Stimulated activated CD8-positive, alpha-beta memory T cell treated with anti-CD3 and anti-CD28 coated beads, Interleukin-15, amount 100 ng/mL, for 4 hours (primary cell): Measurements from ENCODE around the gene GPR149.

Source experiments
- DNase-seq, 2 donors: peaks; one replicate each; pipeline ENCODE4 v3.0.0-alpha.2; 2020; ENCODE audit warnings: low read depth in 2 of 2

The GPR149 gene

GRCh38 chr3:154345422-154346122 is 84.4 kb downstream of the GPR149 start:
- no peak for DNase-seq

DNA sequence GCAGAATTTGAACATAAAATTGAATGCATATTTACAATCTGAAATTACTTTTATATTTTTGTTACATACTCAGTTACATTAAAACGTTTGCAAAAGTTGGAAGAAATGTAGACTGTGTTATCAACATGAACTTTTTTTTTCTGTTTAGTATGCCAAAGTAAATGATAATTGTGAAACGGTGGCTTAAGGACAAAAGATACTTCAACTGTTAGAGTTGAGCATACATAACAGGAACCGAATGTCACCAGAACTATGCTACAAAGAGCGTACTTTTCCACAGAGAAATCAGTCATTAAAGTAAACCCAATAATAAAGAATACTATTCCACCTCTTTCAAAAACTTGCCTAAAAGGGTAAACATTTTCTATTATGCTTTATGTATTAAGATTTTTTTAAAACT is 91.4 kb downstream of the GPR149 start:
- no peak for DNase-seq

DNA sequence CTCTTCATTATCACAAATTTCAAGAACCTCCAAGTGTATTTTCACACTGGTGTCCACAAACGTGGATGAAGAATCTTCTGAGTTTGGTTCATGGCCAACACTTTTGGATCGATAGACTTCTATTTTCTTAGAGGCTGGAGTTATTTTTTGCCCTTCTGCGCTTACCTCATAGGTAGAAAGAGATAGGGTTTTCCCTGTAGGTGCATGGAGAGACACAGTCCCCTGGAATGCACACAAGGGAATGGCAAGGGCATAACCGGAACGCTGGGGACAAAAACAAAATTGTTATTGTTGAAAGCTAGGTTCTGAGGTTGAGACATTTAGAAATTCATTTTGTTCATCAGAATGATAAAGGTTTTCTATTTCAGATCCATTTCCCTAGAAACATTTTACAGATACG is 92.0 kb downstream of the GPR149 start:
- no peak for DNase-seq

- DNase-seq, result no peak
These were observed 95.0 kb downstream of the GPR149 start for GRCh38 chr3:154334973-154335420.

DNA sequence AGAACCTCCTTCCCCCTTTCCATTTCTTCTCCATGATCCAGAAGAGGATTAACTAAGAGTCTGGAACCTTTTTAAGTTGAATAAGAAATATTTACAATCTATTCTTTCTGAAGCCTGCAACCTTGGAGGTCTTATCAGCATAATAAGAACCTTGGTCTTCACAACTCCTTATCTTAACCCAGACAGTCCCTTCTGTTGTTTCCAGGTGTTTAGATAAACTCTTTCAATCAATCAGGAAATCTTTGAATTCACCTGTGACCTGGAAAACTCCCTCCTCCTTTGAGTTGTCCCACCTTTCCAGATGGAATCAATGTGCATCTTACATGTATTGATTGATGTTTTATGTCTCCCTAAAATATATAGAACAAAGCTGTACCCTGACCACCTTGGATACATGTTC is 102.1 kb downstream of the GPR149 start:
- DNase-seq, result no peak

- DNase-seq, result no peak
These were observed 105.1 kb downstream of the GPR149 start for GRCh38 chr3:154324919-154325318.

GRCh38 chr3:154323891-154324738 is 105.9 kb downstream of the GPR149 start, which contains the start of gene DHX36:
Gene DHX36 (minus strand): TSS chr3:154324487. CDS start chr3:154324416, 71 bp downstream.
- peak; percentile 78 to 87 for DNase-seq

- no peak for DNase-seq
These were observed 112.8 kb downstream of the GPR149 start for GRCh38 chr3:154316974-154317767.

DNA sequence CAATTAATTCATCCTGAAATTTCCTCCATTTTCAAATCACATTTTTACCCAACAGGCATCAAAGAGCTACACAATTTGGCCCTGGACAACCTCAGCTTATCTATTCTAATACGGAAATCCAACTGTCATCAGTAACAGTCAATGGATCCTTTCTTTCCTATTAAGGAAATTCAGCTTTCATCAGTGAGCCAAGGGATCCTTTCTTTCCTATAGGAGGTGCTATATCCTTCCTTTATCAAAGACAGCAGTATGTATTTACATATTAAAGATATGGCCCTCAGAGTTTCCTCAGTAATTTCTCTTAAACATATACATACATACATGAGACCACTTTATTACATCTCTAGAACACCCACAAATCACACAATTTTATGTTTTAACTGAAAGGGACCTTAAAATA is 115.8 kb downstream of the GPR149 start:
- DNase-seq, result no peak

GRCh38 chr3:154310840-154311239 is 119.2 kb downstream of the GPR149 start:
- DNase-seq, result no peak

DNA sequence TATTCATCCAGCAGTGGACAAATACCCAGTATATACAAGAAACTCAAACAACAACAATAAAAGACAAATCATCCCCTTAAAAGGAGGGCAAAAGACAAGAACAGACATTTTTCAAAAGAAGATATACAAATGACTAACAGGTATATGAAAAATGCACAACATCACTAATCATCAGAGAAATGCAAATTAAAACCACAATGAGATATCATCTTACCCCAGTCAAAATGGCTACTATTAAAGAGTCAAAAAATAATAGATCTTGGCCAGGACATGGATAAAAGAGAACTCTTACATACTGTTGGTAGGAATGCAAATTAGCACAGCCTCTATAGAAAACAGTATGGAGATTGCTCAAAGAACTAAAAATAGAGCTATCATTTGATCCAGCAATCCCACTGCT is 122.6 kb downstream of the GPR149 start:
- DNase-seq, result no peak

- DNase-seq, result no peak
These were observed 125.1 kb downstream of the GPR149 start for GRCh38 chr3:154304936-154305335.

GRCh38 chr3:154304116-154304786 is 125.7 kb downstream of the GPR149 start:
- DNase-seq, result no peak

GRCh38 chr3:154301561-154301960 is 128.4 kb downstream of the GPR149 start:
- no peak for DNase-seq

DNA sequence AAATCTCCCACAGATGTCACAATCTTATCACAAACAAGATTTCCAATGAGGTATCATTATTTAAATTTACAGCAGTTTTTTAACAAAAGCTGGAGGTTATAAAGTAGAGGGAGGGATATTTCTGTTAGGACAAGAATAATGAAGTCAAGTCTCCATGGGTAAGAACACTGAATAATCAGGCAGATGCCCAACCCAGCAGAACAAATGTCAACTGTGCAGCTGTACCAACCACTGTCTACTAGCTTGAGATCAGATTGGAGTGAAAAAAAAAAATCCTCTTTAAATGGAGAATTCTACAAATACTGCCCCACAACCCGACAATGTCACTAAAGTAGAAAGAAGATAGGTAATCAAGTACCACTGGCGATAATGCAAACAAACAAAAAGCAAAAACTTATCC is 136.0 kb downstream of the GPR149 start:
- DNase-seq, result no peak

DNA sequence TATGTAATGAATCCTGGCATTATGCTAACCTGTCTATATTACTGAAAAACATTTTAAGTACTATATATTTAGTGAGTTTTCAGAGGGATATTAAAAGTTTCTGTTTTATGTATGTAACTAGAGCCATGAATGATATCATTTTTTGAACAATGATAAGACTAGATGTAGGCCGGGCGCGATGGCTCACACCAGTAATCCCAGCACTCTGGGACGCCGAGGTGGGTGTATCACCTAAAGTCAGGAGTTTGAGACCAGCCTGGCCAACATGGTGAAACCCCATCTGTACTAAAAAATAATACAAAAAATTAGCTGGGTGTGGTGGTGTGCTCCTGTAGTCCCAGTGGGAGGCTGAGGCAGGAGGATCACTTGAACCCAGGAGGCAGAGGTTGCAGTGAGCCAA is 139.8 kb downstream of the GPR149 start:
- DNase-seq, result no peak
